ENCODE data around the gene FNIP2.

Gene FNIP2

GRCh38 chr4:158845311-158846041, 76.7 kb downstream of the FNIP2 start:
- DNase-seq: no peak

DNA sequence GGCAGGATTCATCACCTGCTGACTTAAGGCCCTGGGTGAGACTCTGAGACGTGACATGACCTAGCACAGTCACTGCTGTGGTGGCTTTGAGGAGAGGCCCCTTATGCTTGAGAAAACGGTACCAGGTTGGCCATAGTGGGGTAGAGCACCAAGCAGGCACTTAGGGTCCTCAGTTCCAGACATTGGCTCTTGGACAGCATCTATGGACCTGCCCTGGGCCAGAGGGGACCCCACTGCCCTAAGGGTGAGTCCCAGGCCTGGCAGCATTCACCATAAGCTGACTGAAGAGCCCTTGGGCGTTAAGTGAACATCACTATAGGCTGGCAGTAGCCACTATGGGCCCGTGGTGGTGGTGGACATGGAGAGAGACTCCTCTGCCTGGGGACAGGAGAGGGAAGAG, 78.7 kb downstream of the FNIP2 start:
- no peak for DNase-seq

GRCh38 chr4:158849681-158850080, 80.9 kb downstream of the FNIP2 start:
- no peak for DNase-seq

- DNase-seq: no peak
Measured at GRCh38 chr4:158850371-158850770, 81.5 kb downstream of the FNIP2 start.

- DNase-seq: no peak
Measured at GRCh38 chr4:158850800-158851644, 82.2 kb downstream of the FNIP2 start.

- no peak for DNase-seq
Measured at GRCh38 chr4:158854236-158854635, 85.4 kb downstream of the FNIP2 start.

GRCh38 chr4:158856852-158857251, 88.0 kb downstream of the FNIP2 start:
- DNase-seq: no peak

DNA sequence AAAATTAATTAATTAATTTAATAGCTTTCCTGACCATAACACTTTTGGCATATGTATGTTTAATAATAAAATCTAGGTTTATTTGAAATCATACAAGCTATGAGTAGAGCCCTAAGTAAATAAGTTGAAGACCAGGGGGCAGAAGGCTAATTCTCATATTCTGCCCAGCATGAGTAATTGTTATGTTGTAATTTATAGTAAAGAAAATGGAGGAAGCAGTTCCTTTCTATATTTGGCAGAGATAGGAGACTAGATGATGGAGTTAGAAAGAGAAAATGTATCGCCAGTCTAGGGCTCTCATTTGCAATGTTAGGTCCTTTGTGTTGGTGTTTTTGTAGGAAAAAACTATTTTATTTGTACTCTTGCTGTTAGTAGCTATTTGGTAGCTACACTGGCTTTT, 89.1 kb downstream of the FNIP2 start:
- no peak for DNase-seq

GRCh38 chr4:158858410-158859199, 89.8 kb downstream of the FNIP2 start:
- no peak for DNase-seq

GRCh38 chr4:158859661-158860060, 90.8 kb downstream of the FNIP2 start:
- no peak for DNase-seq

- no peak for DNase-seq
Measured at GRCh38 chr4:158860856-158861255, 92.0 kb downstream of the FNIP2 start.

DNA sequence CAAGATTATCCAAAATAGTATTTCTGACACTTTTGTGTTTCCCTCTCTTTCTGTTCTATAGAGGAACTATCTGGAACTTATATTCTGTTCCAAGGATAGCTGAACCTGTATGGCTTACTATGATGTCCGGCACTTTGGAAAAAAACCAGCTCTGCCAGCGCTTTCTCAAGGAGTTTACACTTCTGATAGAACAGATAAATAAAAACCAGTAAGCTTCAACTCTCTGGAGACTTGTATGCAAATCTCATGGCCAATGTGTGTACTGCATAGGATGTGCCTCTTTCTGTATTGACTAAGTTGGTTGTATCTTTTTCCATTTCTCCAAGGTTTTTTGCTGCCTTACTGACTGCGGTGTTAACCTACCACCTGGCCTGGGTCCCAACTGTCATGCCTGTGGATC, 92.5 kb downstream of the FNIP2 start:
- no peak for DNase-seq

GRCh38 chr4:158861766-158862165, 92.9 kb downstream of the FNIP2 start:
- DNase-seq: no peak

GRCh38 chr4:158863296-158863695, 94.5 kb downstream of the FNIP2 start:
- no peak for DNase-seq

DNA sequence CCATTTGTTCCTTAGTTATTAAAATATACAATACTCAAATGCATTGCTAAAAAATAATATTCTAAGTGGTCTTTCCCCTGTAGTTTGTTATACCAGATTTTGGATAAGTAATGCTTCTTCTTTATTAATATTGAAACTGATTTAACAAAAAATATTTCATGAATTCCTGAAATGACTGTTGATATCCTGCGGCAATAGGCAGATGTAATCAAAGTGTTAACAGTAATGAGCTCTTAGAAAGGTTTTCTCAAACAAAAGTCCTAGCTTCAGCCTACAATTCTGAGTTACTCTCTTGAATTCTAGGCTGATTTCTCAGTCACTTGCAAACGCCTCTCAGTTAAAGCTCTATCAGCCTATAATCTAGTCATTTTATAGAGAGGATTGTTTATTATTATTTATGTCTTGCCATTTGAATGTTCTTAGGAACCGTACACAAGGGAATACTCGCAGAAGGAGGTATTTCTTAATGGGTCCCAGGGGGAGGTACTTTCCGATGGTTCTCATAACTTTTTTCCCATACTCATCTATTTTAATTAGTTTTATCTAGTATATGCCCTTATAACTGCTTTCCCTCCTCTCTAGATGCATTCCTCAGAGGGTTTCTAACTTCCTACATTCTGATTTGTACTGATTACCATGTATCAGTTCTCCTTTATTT, 96.8 kb downstream of the FNIP2 start:
- DNase-seq: no peak

DNA sequence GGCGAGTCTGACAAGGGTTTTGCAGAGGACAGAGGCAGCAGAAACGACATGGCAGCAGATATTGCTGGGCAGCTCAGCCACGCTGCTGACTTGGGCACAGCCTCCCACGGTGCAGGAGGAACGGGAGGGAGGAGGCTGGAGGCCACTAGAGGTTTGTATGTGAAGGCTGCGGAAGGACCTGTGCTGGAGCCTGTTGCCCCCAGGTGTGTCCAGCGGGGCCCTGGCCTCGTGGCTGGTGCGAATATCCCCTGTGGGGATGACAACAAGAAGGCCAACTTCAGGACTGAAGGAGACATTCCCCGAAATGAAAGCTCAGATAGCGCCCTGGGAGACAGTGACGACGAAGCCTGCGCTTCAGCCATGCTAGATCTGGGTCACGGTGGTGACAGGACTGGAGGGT, 100.2 kb downstream of the FNIP2 start:
- DNase-seq: no peak

- no peak for DNase-seq
Measured at GRCh38 chr4:158869761-158870160, 100.9 kb downstream of the FNIP2 start.

GRCh38 chr4:158870282-158870625, 101.4 kb downstream of the FNIP2 start:
- DNase-seq: no peak

DNA sequence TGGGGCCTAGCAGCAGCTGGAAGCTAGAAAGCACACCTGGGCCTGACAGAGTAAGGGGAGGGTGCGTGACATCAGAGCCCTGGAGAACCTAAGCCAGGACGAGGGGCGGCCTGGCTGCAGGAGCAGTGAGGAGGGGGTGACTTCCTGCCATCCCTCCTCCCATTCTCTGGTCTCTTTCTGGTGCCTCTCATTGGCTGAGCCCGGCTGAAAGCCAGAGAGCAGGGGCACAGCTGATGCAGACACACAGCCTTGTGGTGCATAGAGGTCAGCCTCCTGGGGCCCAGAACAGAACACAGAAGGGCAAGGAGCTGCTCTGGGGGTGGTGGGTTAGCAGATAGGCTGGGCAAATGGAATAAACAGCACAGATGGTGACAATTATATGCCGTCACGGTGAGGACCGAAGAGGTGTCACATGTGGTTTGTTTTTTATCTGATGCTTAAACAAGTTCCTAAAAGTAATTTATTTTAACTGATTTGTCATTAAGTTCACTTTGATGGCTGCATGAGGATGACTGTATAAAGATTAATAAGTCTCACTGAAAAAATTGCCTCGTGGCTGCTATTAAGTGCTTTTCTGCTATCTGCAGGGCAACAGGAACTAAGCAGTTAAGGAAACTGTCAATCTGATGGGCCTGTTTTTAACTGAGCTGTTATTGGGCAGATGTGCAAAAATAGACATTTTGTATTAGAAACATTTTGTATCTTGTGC, 102.0 kb downstream of the FNIP2 start:
- DNase-seq: no peak

GRCh38 chr4:158871335-158871724, 102.5 kb downstream of the FNIP2 start:
- DNase-seq: no peak

DNA sequence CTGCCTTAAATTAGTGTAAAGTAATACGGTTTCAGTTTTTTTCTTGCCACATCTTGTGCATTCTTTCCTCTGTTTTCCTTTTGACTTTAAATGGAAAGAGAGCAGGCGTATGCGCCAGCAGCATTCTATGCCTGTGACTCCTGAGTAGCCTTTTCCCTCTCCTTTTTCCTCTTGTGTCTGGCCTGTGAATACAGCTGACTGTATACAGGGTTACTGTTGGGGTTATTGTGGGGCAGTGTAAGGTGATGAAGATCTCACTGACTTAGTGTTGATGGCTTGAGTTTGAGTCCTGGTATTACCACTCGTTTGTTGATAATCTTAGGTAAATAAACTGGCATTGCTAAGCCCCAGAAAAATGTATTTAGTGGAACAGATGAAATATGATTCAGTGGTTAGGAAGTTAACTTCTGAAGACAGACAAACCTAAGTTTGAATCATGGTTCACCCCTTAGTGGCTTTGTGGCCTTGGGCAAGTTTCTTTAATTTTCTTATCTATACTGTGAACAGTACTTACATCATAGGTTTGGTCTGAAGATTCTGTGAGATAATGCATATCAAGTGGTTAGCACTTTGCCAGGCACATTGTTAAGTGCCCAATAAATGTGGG, 105.1 kb downstream of the FNIP2 start:
- DNase-seq: no peak

- DNase-seq: no peak
Measured at GRCh38 chr4:158875026-158875425, 106.2 kb downstream of the FNIP2 start.
